Liver (tissue), 2 donors: ENCODE results near the gene SKIC2.

ENCODE experiments used
- FOXA1 ChIP-seq: IDR thresholded peaks from 2 replicates; pipeline ENCODE4 v1.6.1; 2016; ENCODE audit warnings: antibody characterized with exemption
- TF ChIP-seq, protein P1 (sequence below): fragments of 150-350 bp; IDR thresholded peaks from 2 replicates; pipeline ENCODE4 v1.5.1; 2017; ENCODE audit warnings: improper control_type of control experiment, low read depth, low read length; ENCODE audit not compliant: missing input control
- TF ChIP-seq, protein P2 (sequence below): IDR thresholded peaks from 2 replicates; pipeline ENCODE4 v1.6.1; 2016; ENCODE audit warnings: antibody characterized with exemption
- donor health status: healthy.

DNA sequence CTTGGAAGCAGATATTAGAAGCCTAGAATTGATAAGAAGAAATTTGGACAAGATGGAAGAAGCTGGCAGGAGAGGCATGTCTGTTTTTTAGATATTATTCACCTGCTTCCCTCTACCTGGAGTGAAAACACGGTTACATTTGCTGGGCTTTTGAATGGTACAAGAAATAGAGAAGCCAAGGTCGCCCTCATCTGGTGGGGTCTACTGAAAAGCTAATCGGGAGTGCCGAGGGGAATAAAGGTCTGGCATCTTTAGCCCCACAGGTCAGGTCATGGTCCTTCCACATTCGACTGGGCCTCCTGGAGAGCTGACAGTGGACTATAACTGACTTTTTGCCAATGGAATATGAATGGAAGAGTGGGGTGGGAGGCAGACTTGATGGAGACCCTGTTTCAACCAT, 36.0 kb upstream of the SKIC2 start:
- TF ChIP-seq FOXA1: no peak
- TF ChIP-seq, protein P1, sequence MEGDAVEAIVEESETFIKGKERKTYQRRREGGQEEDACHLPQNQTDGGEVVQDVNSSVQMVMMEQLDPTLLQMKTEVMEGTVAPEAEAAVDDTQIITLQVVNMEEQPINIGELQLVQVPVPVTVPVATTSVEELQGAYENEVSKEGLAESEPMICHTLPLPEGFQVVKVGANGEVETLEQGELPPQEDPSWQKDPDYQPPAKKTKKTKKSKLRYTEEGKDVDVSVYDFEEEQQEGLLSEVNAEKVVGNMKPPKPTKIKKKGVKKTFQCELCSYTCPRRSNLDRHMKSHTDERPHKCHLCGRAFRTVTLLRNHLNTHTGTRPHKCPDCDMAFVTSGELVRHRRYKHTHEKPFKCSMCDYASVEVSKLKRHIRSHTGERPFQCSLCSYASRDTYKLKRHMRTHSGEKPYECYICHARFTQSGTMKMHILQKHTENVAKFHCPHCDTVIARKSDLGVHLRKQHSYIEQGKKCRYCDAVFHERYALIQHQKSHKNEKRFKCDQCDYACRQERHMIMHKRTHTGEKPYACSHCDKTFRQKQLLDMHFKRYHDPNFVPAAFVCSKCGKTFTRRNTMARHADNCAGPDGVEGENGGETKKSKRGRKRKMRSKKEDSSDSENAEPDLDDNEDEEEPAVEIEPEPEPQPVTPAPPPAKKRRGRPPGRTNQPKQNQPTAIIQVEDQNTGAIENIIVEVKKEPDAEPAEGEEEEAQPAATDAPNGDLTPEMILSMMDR: peak; percentile 33
- TF ChIP-seq, protein P2, sequence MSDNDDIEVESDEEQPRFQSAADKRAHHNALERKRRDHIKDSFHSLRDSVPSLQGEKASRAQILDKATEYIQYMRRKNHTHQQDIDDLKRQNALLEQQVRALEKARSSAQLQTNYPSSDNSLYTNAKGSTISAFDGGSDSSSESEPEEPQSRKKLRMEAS: no peak
